Activated naive CD4-positive, alpha-beta T cell treated with anti-CD3 and anti-CD28 coated beads for 36 hours (primary cell): Measurements from ENCODE around the gene NAA15. TPM values are rescaled to one million over a fixed set of nuclear protein-coding genes. Genes with fewer than 3 reads are reported as not detected.
"Not testable (repeated sequence)": the region's sequence is repeated elsewhere in the genome, so short reads cannot be mapped to it uniquely, and the experiment has no call there.

Source experiments
- CTCF ChIA-PET: fragments of 350-600 bp; sonication (Branson Sonifier 250); formaldehyde crosslinking; loops from one replicate; lab custom pipeline; 2021; ENCODE audit warnings: antibody characterized with exemption; lab: Charles Lee
- DNase-seq: peaks from one replicate; pipeline ENCODE4 v3.0.0-alpha.2; 2020
- H3K27ac Mint-ChIP-seq: one replicate; pipeline ENCODE4 v1.8.0; 2021; ENCODE audit warnings: mild to moderate bottlenecking, mixed read lengths
- H3K27me3 Mint-ChIP-seq: one replicate; pipeline ENCODE4 v1.8.0; 2021; ENCODE audit warnings: low read depth, mixed read lengths
- H3K36me3 Mint-ChIP-seq: one replicate; pipeline ENCODE4 v1.8.0; 2021; ENCODE audit warnings: low read depth, mixed read lengths
- H3K4me1 Mint-ChIP-seq: one replicate; pipeline ENCODE4 v1.8.0; 2021; ENCODE audit warnings: low read depth, mixed read lengths
- H3K4me3 Mint-ChIP-seq: one replicate; pipeline ENCODE4 v1.8.0; 2021; ENCODE audit warnings: mild to moderate bottlenecking, moderate library complexity, mixed read lengths
- H3K9me3 Mint-ChIP-seq: one replicate; pipeline ENCODE4 v1.8.0; 2021; ENCODE audit warnings: mixed read lengths
- intact Hi-C: fragments of 100-400 bp; cut with micrococcal nuclease; formaldehyde crosslinking; loops from one replicate; pipeline ENCODE4 v1.15.1; 2023
- total RNA-seq, 2 experiments: library from RNA; stranded (reverse); gene quantifications; one replicate each; pipeline ENCODE4 v1.2.3, GENCODE V29; 2021

NAA15 gene
- total RNA-seq: 10 to 100 TPM; 91.5 to 94.0 TPM

- no peaks in the 10 kb centered on the region for H3K27me3 Mint-ChIP-seq
- CTCF ChIA-PET: interaction anchor here (0.9 to 1.4 kb wide), 6 partner anchors 10 to 255 kb away, joined by 3 to 4 read pairs (median 3); partner anchors contain the start of gene SETD7
- no peaks in the 10 kb centered on the region for H3K9me3 Mint-ChIP-seq
- H3K4me3 Mint-ChIP-seq: peak within 1 kb of the TSS; percentile 100
- peak; percentile 98 for DNase-seq
- peaks cover 32% of the 10 kb centered on the region for H3K36me3 Mint-ChIP-seq
- H3K4me1 Mint-ChIP-seq: peaks cover 56% of the 10 kb centered on the region
- peak within 1 kb of the TSS; percentile 98 for H3K27ac Mint-ChIP-seq
- intact Hi-C loops: loop anchor here (1.0 to 5.0 kb wide), 6 partner anchors 124 to 1221 kb away; partner anchors contain the start of genes ELF2, ELMOD2 and MAML3
Measured at GRCh38 chr4:139301113-139301820, at the start of gene NAA15. NAA15 (plus strand) TSS chr4:139301505; CDS start chr4:139301778, 273 bp downstream.

GRCh38 chr4:139253046-139253445 is 48.3 kb upstream of the NAA15 start:
- CTCF ChIA-PET: interaction anchor here (0.6 to 1.4 kb wide), 3 partner anchors 14 to 44 kb away, joined by 3 to 6 read pairs (median 3); no protein-coding TSS in a partner anchor
- no peaks in the 10 kb centered on the region for H3K9me3 Mint-ChIP-seq
- DNase-seq: no peak
- H3K27me3 Mint-ChIP-seq: no peaks in the 10 kb centered on the region
- intact Hi-C loops: no loop called here
- H3K27ac Mint-ChIP-seq: no peak overlapping the region
- H3K4me1 Mint-ChIP-seq: no peaks in the 10 kb centered on the region
- H3K36me3 Mint-ChIP-seq: no peaks in the 10 kb centered on the region
- no peak overlapping the region for H3K4me3 Mint-ChIP-seq

GRCh38 chr4:139253713-139254112 is 47.6 kb upstream of the NAA15 start:
- H3K4me3 Mint-ChIP-seq: no peak overlapping the region

GRCh38 chr4:139255581-139255980 is 45.7 kb upstream of the NAA15 start:
- H3K9me3 Mint-ChIP-seq, DNase-seq, H3K4me3 Mint-ChIP-seq, H3K4me1 Mint-ChIP-seq, H3K36me3 Mint-ChIP-seq, CTCF ChIA-PET, H3K27me3 Mint-ChIP-seq, H3K27ac Mint-ChIP-seq, intact Hi-C loops: not testable (repeated sequence)

More at GRCh38 chr4:139253713-139254112, 47.6 kb upstream of the NAA15 start:
- Mint-ChIP-seq H3K36me3 (no peaks in the 10 kb centered on the region), H3K27me3 (no peaks in the 10 kb centered on the region), H3K9me3 (no peaks in the 10 kb centered on the region), H3K4me1 (no peaks in the 10 kb centered on the region), H3K27ac (no peak overlapping the region)
- CTCF ChIA-PET: interaction anchor here (0.9 to 1.4 kb wide), 2 partner anchors 22 to 43 kb away, joined by 3 to 6 read pairs; no protein-coding TSS in a partner anchor
- intact Hi-C loops: no loop called here
- DNase-seq: no peak

- intact Hi-C loops: no loop called here
- H3K4me1 Mint-ChIP-seq: no peaks in the 10 kb centered on the region
- no peak overlapping the region for H3K4me3 Mint-ChIP-seq
- no peak for DNase-seq
- H3K27me3 Mint-ChIP-seq: peaks cover 2% of the 10 kb centered on the region
- H3K27ac Mint-ChIP-seq: no peak overlapping the region
- no peaks in the 10 kb centered on the region for H3K9me3 Mint-ChIP-seq
- CTCF ChIA-PET: interaction anchor here (0.7 kb wide), 1 partner anchor 10 kb away, joined by 3 read pairs; no protein-coding TSS in a partner anchor
- H3K36me3 Mint-ChIP-seq: no peaks in the 10 kb centered on the region
Measured at GRCh38 chr4:139256349-139256748, 45.0 kb upstream of the NAA15 start.

- H3K27ac Mint-ChIP-seq: no peak overlapping the region
- CTCF ChIA-PET: interaction anchor here (0.6 to 2.6 kb wide), 7 partner anchors 9 to 201 kb away, joined by 3 to 16 read pairs (median 3); no protein-coding TSS in a partner anchor
- H3K9me3 Mint-ChIP-seq: no peaks in the 10 kb centered on the region
- H3K4me1 Mint-ChIP-seq: peaks cover 18% of the 10 kb centered on the region
- no peak for DNase-seq
- intact Hi-C loops: loop anchor here (1.0 to 5.0 kb wide), 13 partner anchors 15 to 832 kb away; partner anchors contain the start of genes MGARP, NDUFC1, NOCT and RAB33B
- no peaks in the 10 kb centered on the region for H3K27me3 Mint-ChIP-seq
- H3K36me3 Mint-ChIP-seq: no peaks in the 10 kb centered on the region
- H3K4me3 Mint-ChIP-seq: no peak overlapping the region
Measured at GRCh38 chr4:139265654-139266053, 35.7 kb upstream of the NAA15 start.

- Mint-ChIP-seq H3K9me3 (no peaks in the 10 kb centered on the region), H3K4me3 (peak overlapping the region; percentile 52), H3K27me3 (no peaks in the 10 kb centered on the region), H3K4me1 (peaks cover 18% of the 10 kb centered on the region), H3K36me3 (no peaks in the 10 kb centered on the region), H3K27ac (peak overlapping the region; percentile 60)
- CTCF ChIA-PET: interaction anchor here (0.6 to 2.6 kb wide), 10 partner anchors 10 to 236 kb away, joined by 3 to 16 read pairs (median 3); no protein-coding TSS in a partner anchor
- intact Hi-C loops: loop anchor here (1.0 to 5.0 kb wide), 13 partner anchors 14 to 831 kb away; partner anchors contain the start of genes MGARP, NDUFC1, NOCT and RAB33B
- DNase-seq: no peak
Measured at GRCh38 chr4:139266208-139266582, 35.1 kb upstream of the NAA15 start.

- CTCF ChIA-PET: interaction anchor here (0.7 to 2.6 kb wide), 8 partner anchors 10 to 236 kb away, joined by 3 to 16 read pairs (median 4); no protein-coding TSS in a partner anchor
- Mint-ChIP-seq H3K27me3 (no peaks in the 10 kb centered on the region), H3K9me3 (no peaks in the 10 kb centered on the region), H3K4me3 (peak overlapping the region; percentile 52), H3K36me3 (no peaks in the 10 kb centered on the region), H3K4me1 (peaks cover 18% of the 10 kb centered on the region), H3K27ac (peak overlapping the region; percentile 60)
- peak; percentile 91 for DNase-seq
- intact Hi-C loops: loop anchor here (1.0 to 5.0 kb wide), 13 partner anchors 14 to 831 kb away; partner anchors contain the start of genes MGARP, NDUFC1, NOCT and RAB33B
Measured at GRCh38 chr4:139266583-139267257, 34.6 kb upstream of the NAA15 start.

GRCh38 chr4:139267301-139267700 is 34.0 kb upstream of the NAA15 start:
- peaks cover 18% of the 10 kb centered on the region for H3K4me1 Mint-ChIP-seq
- H3K9me3 Mint-ChIP-seq: no peaks in the 10 kb centered on the region
- H3K27me3 Mint-ChIP-seq: no peaks in the 10 kb centered on the region
- CTCF ChIA-PET: interaction anchor here (1.3 to 2.6 kb wide), 2 partner anchors 29 to 237 kb away, joined by 5 to 16 read pairs; no protein-coding TSS in a partner anchor
- no peaks in the 10 kb centered on the region for H3K36me3 Mint-ChIP-seq
- no peak overlapping the region for H3K27ac Mint-ChIP-seq
- intact Hi-C loops: loop anchor here (2.0 to 5.0 kb wide), 3 partner anchors 38 to 830 kb away; no protein-coding TSS in a partner anchor
- H3K4me3 Mint-ChIP-seq: peak overlapping the region; percentile 52
- DNase-seq: no peak

GRCh38 chr4:139273835-139274234 is 27.5 kb upstream of the NAA15 start:
- H3K9me3 Mint-ChIP-seq: no peaks in the 10 kb centered on the region
- H3K4me3 Mint-ChIP-seq: no peak overlapping the region
- H3K36me3 Mint-ChIP-seq: no peaks in the 10 kb centered on the region
- intact Hi-C loops: no loop called here
- DNase-seq: no peak
- H3K27me3 Mint-ChIP-seq: peaks cover 22% of the 10 kb centered on the region
- CTCF ChIA-PET: no interaction called here
- peaks cover 2% of the 10 kb centered on the region for H3K4me1 Mint-ChIP-seq
- no peak overlapping the region for H3K27ac Mint-ChIP-seq

GRCh38 chr4:139274790-139275189 is 26.5 kb upstream of the NAA15 start:
- Mint-ChIP-seq H3K36me3 (no peaks in the 10 kb centered on the region), H3K9me3 (no peaks in the 10 kb centered on the region), H3K4me1 (peaks cover 11% of the 10 kb centered on the region), H3K4me3 (no peak overlapping the region), H3K27me3 (peaks cover 32% of the 10 kb centered on the region), H3K27ac (no peak overlapping the region)
- intact Hi-C loops: no loop called here
- CTCF ChIA-PET: interaction anchor here (1.3 to 1.6 kb wide), 3 partner anchors 21 to 175 kb away, joined by 3 to 4 read pairs (median 3); no protein-coding TSS in a partner anchor
- DNase-seq: no peak
